Measurements from ENCODE around the gene DAGLA.

DNA sequence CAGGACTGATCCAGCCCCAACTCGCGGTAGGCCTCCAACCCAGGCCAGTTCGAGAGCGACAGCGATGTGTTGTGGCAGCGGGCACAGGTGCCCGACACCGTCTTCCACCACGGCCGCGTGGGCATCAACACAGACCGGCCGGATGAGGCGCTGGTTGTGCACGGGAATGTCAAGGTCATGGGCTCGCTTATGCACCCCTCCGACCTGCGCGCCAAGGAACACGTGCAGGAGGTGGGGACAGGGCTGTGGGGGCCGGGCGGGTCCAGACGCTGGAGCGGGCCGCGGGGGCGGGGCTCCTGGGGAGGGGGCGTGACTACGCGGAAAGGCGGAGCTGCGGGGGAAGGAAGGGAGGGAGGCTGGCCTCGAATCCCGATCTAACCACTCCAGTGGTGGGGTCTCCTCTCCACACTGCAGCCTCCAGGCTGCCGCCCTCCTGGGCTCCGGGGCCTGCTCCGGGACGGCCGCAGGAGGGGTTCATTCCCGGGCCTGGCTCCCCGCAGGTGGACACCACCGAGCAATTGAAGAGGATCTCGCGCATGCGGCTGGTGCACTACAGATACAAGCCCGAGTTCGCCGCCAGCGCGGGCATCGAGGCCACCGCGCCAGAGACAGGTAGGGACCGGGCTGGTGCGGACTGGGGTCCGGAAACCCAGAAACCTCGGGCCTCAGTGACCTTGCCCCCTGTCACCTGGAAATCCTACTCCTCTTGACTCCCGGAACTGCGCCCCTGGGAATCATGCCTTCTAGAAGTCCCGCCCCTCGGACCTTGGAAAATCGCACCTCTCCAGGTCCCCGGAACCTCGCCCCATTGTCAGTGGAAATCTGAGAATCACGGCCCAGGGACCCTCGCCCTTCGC lies 97.3 kb downstream of the DAGLA start:
- no peak for TF ChIP-seq CTCF (IDR thresholded peaks at IDR 0.05)
- TF ChIP-seq POLR2A (IDR thresholded peaks at IDR 0.05; ENCODE audit: low read depth), result no peak
- no peak for TF ChIP-seq EP300 (IDR thresholded peaks at IDR 0.05)
- TF ChIP-seq POLR2AphosphoS5 (IDR thresholded peaks at IDR 0.05), result no peak
